ENCODE data around the gene TMEM94. TPM values are rescaled to one million over a fixed set of nuclear protein-coding genes. Genes with fewer than 3 reads are reported as not detected.
"Not testable (repeated sequence)": the region's sequence is repeated elsewhere in the genome, so short reads cannot be mapped to it uniquely, and the experiment has no call there.

Gene TMEM94
- 97.0 TPM for polyA plus RNA-seq (ENCODE audit: insufficient read length)
- long read RNA-seq, donor 1, partial matches to known transcripts = 32 of 33 reads
- long read RNA-seq, donor 1, other reads (novel, unspliced or antisense) = 0 of 33 reads
- long read RNA-seq, donor 2, partial matches to known transcripts = 6 of 6 reads
- long read RNA-seq, donor 2, other reads (novel, unspliced or antisense) = 0 of 6 reads
- long read RNA-seq, donor 3, partial matches to known transcripts = 7 of 7 reads
- long read RNA-seq, donor 3, other reads (novel, unspliced or antisense) = 0 of 7 reads
- long read RNA-seq, donor 4 = 0 reads
- long read RNA-seq, donor 5, full-length matches to known transcripts = 2 of 2 reads
- long read RNA-seq, donor 5, partial matches to known transcripts = 0 of 2 reads
- long read RNA-seq, donor 5, other reads (novel, unspliced or antisense) = 0 of 2 reads
- long read RNA-seq, donor 6, partial matches to known transcripts = 25 of 27 reads
- long read RNA-seq, donor 6, other reads (novel, unspliced or antisense) = 0 of 27 reads
- long read RNA-seq, donor 7, full-length matches to known transcripts = 2 of 35 reads
- long read RNA-seq, donor 7, partial matches to known transcripts = 33 of 35 reads
- long read RNA-seq, donor 7, other reads (novel, unspliced or antisense) = 0 of 35 reads
- long read RNA-seq, donor 8, partial matches to known transcripts = 5 of 6 reads
- long read RNA-seq, donor 8, other reads (novel, unspliced or antisense) = 0 of 6 reads

DNA sequence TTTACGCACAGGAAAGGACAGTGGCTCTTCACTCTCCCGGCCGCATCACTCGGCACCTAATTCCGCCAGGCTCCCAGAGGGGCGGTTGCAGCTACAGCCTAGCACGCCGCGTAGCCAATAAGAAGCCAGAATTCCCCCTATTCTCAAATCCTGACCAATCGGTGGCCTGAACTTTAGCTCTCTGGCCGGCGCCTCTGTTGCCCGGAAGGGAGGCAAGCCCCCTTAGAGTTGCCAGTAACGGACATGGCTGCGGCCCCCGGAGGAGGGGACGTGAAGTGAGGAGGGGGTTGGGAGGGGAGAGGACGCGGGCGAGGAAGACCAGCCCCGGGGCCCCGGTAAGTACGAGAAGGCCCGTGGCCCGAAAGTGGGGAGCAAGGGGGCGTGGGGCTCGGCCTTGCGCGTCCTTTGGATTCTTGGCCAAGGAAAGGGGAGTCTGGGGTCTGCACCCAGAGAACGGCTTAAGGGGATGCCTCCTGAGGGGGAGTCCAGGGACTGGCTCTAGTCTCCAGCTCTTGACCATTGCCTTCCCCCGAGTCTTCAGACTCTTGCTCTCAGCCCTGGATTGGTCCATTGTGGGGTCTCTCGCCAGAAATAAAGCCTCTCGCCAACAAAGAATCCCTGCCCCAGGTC lies at the start of gene TMEM94:
TMEM94 (plus strand) TSS at position 219 of the 630 bp plus-strand sequence. CDS start 15,271 bp downstream, outside the sequence.
- peak; percentile 99 for DNase-seq

DNA sequence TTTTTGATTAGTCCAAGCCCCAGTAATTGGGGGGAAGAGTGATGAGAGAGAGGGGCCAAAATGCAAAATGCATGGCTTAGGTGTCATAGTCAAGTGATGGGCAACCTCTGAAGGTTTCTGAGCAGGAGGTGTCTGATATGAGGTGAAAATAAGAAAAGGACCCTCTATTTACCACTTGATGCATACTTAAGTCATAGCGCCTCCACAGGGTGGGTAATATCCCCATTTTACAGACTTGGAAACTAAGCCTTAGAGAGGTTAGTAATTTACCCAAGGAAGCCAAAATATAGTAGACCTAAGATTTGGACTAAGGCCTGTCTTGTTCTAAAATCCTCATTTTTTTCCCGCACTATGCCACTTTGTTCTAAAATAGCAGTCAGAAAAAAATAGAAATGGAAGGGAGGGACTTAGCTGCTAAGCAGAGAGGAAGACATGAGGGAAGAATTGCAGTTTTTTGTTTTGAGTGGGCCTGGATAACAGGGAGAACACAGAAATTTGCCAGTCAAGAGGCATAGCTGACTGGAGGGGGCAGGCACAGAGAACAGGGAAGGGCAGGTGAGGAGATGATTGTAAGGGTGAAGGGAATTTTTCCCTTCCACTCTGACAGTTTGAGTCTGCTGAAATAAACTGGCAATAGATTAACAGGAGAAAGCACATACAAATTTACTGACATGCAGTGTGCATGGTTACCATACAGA lies 48.6 kb upstream of the TMEM94 start:
- no peak for DNase-seq

DNA sequence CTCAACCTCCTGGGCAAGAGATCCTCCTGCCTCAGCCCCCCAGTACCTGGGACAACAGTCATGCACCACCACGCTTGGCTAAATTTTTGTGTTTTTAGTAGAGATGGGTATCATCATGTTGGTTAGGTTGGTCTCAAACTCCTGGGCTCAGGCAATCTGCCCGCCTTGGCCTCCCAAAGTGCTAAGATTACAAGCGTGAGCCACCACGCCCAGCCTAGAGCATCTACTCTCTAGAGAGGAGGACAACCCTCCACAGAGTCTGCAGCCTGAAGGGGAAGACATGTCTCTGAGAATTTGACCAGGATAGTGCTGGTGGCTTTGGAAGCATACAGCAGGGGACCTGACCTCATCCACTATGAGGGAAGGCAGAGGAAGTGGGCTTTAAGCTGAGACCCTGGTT lies 46.3 kb upstream of the TMEM94 start:
- DNase-seq = no peak

DNA sequence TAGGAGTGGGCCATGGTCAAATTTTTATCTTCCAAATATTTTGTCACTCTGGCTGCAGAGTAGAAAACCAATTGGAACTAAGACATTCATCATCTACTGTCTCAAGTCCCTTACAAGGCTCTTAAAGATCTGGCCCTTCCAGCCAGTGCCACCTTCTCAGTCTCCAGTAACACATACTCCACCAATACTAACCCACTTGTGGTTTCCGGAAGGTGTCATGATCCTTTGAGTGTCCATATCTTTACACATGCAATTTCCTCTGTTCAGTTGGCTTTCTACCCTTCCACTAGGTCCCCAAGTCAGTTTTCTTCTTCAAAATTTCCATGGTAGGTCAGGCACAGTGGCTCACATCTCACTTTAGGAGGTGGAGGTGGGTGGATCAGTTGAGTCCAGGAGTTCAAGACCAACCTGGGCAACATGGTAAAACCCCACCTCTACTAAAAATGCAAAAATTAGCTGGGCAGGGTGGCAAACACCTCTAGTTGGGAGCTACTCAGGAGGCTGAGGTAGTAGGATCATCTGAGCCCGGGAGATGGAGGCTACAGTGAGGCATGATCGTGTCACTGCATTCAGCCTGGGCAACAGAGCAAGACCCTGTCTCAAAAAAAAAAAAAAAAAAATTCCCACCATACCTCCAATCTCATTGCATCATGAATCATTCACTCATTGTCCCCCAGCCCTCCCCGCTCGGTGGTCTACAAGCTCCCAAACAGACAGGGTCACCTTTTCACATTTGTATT lies 44.9 kb upstream of the TMEM94 start:
- DNase-seq = no peak

DNA sequence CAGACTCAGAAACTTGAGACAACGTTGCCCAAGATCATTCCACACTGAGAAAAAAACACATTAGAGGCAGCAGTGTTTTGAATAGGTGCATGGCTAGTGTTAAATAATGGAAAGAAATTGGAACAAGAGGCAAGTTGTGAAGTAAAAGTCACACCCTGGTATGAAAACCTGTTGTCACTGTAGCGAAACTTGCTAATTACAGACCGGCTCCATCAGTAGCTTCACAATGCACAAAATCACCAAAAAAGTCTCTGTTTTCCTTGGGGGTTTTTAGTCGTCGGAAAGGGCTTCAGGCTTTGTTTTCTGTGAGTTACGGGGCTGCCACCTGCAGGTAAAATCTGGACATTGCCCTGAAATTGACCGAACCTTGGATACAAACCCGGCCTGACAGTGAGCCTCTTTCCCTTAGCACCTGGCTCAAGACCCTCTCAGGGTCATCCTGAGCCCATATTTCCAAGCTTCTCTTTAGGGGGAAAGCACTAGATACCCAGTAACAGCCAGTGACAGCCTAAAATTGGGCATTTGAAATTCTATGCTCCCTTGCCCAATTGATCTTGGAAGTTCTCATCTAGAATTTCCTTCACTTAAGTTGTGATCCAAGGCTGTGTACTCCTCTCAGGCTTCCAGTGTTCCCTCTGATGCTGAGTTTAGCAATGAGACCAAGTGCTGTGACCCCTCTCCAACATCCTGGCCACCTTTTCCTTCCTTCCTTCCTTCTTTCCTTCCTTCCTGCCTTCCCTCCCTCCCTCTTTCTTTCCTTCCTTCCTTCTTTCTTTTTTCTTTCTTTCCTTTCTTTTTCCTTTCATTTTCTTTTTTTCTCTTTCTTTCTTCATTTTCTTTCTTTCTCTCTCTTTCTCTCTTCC lies 43.7 kb upstream of the TMEM94 start:
- DNase-seq = peak; percentile 86

DNA sequence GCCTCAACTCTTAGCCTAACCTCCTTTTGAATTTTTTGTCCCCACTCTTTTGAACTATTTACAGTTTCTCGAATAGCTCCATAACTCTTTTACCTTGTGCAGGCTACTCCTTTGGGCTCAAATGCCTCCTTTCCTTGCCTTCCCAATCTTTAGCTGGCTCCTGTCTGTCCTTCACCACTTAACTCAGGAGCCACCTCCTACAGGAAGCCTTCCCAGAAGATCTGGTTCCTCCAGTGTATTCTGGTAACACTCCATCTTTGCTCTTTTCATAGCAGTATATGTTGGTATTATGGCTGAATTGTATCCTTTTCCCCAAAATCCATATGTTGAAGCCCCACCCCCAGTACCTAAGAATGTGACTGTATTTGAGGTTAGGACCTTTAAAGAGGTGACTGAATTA lies 41.9 kb upstream of the TMEM94 start:
- DNase-seq = no peak

DNA sequence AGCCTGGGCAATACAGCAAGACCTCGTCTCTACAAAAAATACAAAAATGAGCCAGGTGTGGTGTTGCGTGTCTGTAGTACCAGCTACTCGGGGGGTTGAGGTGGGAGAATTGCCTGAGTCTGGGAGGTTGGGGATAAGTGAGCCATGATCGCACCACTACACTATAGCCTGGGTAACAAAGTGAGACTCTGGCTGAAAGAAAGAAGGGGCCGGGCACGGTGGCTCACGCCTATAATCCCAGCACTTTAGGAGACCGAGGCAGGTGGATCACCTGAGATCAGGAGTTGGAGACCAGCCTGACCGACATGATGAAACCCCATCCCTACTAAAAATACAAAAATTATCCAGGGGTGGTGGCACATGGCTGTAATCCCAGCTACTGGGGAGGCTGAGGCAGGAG lies 40.4 kb upstream of the TMEM94 start:
- DNase-seq = no peak

DNA sequence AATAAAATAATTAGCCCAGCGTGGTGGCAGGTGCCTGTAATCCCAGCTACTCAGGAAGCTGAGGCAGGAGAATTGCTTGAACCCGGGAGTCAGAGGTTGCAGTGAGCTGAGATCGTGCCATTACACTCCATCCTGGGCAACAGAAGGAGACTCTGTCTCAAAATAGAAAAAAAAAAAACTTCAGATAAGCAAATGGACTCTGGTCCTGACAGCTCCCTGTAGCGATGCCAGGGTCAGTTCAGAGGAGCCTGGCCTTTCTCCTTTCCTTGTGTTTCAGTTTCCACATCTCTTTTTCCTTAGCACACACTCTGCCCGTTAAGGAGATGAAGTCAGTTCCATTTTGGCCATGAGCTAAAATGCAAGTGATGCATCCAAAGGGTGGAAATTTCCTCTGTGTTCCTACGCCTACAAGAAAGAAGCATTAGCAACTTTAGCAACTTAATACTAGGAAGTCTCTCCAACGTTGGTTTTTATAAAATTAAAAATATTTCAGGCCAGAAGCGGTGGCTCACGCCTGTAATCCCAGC lies 39.3 kb upstream of the TMEM94 start:
- no peak for DNase-seq

DNA sequence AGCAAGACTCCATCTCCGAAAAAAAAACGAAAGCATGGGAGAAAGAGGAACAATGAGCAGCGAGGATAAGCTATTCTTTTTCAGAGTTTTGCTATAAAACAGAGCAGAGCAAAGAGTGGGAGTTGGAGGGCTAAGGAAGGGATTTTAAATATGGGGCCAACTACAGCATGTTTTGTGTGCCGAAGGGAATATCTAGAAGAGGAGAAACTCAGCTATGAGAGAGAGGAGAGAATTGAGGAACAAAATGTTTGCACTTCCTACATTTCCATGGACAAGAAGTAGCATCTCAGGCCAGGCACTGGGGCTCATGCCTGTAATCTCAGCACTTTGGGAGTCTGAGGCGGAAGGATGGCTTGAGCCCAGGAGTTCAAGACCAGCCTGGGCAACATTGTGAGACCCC lies 37.9 kb upstream of the TMEM94 start:
- DNase-seq = no peak

DNA sequence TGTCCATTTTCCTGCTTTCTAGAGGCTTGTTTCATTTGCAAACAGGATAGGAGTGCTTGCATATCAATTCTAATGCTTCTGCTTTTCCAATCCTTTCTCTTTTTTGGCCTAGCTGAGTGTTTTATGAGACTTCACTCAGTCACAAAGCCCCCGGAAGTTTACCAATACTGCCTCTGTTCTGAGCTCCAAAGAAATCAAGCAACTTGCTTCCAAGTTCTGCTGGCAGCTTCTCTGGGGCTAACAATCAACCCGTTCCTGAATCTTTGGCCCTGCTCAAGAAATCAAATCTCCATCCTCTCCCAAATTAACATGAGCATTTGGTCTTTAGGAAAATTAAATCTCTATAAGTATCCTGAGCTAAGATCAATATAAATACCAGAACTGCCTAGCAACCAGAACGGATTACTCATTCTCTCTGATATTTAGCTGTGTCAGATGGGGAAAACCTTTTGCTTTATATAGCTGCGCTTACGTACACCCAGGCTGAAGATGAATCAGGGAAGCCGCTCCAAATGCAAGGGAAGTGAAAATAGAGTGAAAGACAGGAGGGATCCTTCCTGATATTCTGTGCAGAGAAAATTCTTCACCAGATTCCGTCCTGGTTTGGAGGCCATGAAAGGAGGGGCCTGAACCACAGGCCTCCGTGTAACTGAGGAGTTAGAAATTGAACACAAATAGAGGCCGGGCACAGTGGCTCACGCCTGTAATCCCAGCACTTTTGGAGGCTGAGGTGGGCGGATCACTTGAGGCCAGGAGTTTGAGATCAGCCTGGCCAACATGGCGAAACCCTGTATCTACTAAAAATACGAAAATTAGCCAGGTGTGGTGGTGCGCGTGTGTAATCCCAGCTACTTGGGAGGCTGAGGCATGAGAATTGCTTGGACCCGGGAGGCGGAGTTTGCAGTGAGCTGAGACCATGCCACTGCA lies 27.6 kb upstream of the TMEM94 start:
- DNase-seq = no peak

DNA sequence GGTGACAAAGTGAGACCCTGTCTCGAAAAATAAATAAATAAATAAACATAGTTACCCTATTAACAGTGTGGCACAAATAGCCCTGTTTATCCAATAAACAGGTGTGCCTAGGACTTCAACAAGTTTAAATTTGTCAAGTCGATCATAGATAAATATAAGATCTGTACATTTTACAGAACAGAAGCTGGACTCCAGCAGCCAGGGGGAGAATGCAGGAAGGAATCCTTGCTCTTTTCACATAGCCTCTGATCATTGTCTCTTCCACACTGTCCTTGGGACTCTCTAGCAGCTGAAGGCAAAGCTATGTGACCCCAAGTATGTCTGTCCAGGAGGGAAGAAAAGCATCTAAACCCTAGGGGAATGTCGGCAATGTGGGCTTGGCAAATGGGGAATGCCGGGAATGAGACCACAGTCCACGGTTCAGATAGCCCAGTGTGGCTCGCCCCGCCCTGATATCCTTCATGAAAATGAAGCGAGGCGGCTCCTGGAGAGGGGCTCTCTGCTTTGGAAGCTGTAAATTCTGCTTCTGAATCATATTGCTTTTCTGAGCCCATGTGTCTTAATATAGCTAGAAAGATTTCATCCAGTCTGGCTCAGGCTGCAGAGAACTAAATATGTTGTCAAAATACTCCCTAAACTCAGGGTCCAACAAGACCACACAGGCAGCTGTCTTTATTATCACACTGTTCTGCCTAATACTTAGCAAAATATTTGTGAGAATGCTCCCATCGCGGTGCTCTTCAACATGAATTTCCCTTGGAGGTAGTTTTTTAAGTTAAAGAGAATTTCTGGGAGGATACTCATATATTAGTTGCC lies 26.1 kb upstream of the TMEM94 start:
- no peak for DNase-seq

DNA sequence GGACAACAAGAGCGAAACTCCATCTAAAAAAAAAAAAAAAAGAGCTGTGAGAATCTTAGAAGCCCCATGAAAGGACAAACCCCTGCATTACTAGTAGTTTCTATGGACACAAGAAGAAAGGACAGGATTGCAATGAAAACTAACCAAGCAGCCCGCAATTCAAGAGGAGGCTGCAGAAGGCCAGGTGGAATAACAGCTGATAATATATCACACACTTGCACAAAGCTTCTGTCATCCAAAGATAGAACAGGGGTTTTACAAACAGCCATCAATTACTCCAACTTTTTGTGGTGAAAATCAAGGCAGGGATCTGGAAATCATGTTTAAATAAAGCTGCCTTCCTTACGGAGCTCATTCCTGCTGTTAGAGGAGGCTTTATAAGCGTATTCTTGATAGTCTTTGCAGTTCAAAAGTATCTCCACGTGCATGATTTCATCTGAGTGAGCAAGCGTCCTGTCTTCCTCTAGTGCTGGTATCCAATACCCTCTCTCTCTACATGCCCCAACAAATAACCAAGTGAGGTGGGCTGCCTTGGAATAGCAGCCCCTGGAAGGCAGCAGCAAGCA lies 23.1 kb upstream of the TMEM94 start:
- no peak for DNase-seq

DNA sequence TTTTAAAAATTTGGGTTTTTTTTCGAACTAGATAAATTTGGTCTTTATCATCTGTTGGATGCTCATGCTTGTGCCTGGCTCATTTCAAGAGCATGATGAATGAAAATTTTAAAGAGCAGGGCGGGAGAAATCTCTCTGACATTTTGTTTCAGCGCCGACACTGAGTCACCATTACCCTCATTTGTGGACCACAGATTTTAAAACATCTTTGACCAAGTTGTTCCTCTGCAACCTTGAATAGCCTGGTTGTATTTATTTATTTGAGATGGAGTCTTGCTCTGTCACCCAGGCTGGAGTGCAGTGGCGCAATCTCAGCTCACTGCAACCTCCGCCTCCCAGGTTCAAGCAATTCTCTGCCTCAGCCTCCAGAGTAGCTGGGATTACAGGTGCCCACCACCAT lies 22.0 kb upstream of the TMEM94 start:
- DNase-seq = not testable (repeated sequence)

DNA sequence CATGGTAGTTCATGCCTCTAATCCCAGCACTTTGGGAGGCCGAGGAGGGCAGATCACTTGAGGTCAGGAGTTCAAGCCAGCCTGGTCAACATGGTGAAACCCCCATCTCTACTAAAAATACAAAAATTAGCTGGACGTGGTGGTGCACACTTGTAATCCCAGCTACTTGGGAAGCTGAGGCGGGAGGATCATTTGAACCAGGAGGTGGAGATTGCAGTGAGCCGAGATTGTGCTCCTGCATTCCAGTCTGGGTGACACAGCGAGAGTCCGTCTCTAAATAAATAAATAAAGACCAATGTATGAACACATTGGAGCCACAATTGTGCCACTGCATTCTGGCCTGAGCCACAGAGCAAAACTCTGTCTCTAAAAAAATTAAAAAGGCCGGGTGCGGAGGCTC lies 19.0 kb upstream of the TMEM94 start:
- DNase-seq = not testable (repeated sequence)

DNA sequence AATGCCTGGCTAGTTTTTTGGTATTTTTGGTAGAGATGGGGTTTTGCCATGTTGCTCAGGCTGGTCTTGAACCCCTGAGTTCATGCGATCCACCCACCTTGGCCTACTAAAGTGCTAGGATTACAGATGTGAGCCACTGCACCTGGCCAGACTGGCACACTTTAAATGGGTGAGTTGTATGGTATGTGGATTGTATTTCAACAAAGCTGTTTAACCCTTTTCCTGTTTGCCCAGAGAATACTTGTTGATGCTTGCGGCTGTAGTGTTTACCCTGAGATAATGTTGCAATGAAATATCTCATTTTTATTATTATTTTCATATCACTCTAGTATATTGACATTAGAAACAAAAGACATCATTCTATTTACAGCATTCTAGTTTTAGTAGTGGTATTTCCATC lies 17.1 kb upstream of the TMEM94 start:
- DNase-seq = no peak

DNA sequence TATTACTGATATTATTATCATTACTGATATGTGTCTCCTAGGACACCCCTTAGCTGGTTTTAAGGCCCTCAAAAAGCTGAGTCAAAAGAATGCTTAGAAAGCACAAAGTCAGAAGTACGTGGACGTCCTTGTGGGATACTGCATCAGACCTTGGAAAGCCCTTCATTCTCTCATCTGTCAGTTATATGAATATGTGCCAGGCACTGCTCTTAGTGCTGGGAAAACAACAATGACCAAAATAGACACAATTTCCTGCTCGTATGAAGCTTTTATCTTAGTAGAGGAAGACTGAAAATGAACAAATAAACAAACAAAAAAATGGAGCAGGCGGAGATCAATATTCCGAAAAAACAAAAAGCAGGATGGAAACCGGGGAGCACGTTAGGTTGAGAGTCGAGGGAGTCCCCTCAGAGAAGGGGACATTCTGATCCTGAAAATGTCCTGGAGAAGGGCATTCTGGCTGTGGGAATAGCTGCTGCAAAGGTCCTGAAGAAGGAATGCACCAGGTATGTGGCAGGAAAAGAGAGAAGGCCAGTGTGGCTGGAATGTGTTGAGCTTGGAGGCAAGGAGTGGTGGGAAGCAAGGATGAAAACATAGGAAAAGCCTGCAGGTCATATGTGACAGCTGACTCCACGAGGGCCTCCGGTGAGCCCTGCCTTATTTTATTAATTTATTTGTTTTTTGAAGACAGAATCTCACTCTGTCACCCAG lies 15.5 kb upstream of the TMEM94 start:
- no peak for DNase-seq
